HUDEP-2 (cell line): ENCODE measurements around the gene HOXA11.

Source experiments
- DNase-seq, 76 experiments: peaks; one replicate each; lab custom pipeline; 2025; ENCODE audit not compliant: unreplicated experiment in 76 of 76; lab: John Stamatoyannopoulos, UW

HOXA11 gene

GRCh38 chr7:27194002-27194352, 8.9 kb upstream of the HOXA11 start:
- no peak for DNase-seq

GRCh38 chr7:27193335-27194001, 8.4 kb upstream of the HOXA11 start:
- no peak for DNase-seq

- no peak for DNase-seq
These were observed 7.7 kb upstream of the HOXA11 start for GRCh38 chr7:27192546-27193334.

GRCh38 chr7:27191833-27192545, 7.0 kb upstream of the HOXA11 start:
- no peak for DNase-seq

- no peak for DNase-seq
These were observed 6.2 kb upstream of the HOXA11 start for GRCh38 chr7:27191161-27191731.

- DNase-seq, result no peak
These were observed 5.1 kb upstream of the HOXA11 start for GRCh38 chr7:27189997-27190748.

GRCh38 chr7:27189295-27189996, 4.4 kb upstream of the HOXA11 start:
- DNase-seq, result no peak

GRCh38 chr7:27188386-27189294, 3.6 kb upstream of the HOXA11 start:
- no peak for DNase-seq

GRCh38 chr7:27187475-27188385, 2.7 kb upstream of the HOXA11 start:
- no peak for DNase-seq

GRCh38 chr7:27186668-27187474, 1.8 kb upstream of the HOXA11 start:
- no peak for DNase-seq

- no peak for DNase-seq
These were observed 1.0 kb upstream of the HOXA11 start for GRCh38 chr7:27185854-27186667.

- DNase-seq, result no peak
These were observed 557 bp downstream of the HOXA11 start for GRCh38 chr7:27184337-27185012.

- DNase-seq, result no peak
These were observed 1.2 kb downstream of the HOXA11 start for GRCh38 chr7:27183682-27184336.

GRCh38 chr7:27182861-27183681, 2.0 kb downstream of the HOXA11 start:
- no peak for DNase-seq
